ENCODE measurements around the gene ZNF514.

GRCh38 chr2:95206096-95206495, 46.4 kb upstream of the ZNF514 start:
- TF ChIP-seq, protein P1, sequence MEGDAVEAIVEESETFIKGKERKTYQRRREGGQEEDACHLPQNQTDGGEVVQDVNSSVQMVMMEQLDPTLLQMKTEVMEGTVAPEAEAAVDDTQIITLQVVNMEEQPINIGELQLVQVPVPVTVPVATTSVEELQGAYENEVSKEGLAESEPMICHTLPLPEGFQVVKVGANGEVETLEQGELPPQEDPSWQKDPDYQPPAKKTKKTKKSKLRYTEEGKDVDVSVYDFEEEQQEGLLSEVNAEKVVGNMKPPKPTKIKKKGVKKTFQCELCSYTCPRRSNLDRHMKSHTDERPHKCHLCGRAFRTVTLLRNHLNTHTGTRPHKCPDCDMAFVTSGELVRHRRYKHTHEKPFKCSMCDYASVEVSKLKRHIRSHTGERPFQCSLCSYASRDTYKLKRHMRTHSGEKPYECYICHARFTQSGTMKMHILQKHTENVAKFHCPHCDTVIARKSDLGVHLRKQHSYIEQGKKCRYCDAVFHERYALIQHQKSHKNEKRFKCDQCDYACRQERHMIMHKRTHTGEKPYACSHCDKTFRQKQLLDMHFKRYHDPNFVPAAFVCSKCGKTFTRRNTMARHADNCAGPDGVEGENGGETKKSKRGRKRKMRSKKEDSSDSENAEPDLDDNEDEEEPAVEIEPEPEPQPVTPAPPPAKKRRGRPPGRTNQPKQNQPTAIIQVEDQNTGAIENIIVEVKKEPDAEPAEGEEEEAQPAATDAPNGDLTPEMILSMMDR (optimal IDR thresholded peaks at IDR 0.05 in 1 of 3, IDR thresholded peaks at IDR 0.05 in 1 of 3, conservative IDR thresholded peaks at IDR 0.05 in 1 of 3; ENCODE audit: extremely low read depth in 1 of 3, insufficient read depth in 2 of 3, low read length in 3 of 3), result no peak
- no peak for TF ChIP-seq EZH2 (IDR thresholded peaks at IDR 0.05; ENCODE audit: low read length)

Data from keratinocyte (primary cell).